ENCODE data around the gene CTU2. TPM values are rescaled to one million over a fixed set of nuclear protein-coding genes. Genes with fewer than 3 reads are reported as not detected.

CTU2 gene
- total and polyA plus RNA-seq, 2 of the 8 experiments (the other 6 are each of a cell fraction or from before 2014, with no cell fraction given), result 32.7 to 42.9 TPM

DNA sequence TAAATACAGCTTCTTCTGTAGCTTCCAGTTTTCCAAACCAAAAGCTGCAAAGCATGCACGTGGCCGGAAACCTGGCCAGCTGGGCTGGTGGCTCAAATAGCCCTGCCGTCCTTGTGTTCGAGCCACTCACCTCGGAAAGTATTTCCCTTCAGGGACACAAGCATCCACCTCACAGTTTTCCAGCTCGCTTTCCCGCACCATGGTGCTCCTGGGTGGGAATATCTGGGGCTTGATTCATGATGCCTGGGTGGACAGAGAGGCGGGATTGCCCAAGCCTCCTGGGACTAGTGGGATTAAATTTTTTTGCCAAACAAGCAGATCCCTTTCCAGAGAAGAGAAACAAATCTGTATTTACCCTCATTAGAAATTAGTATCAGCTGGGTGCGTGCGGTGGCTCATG is 36.3 kb upstream of the CTU2 start:
- Histone ChIP-seq H3K79me1 (ENCODE audit: low read depth, low read length) (no peaks in the 10 kb centered on the region), H3K4me2 (ENCODE audit: insufficient read depth in 1 of 2, low read depth in 2 of 2, low read length in 2 of 2) (no peak overlapping the region), H3K14ac (ENCODE audit: insufficient read length) (no peak overlapping the region), H2BK15ac (ENCODE audit: low read length) (no peak overlapping the region), H3K36me3 (ENCODE audit: control insufficient read depth in 2 of 4, insufficient read depth in 4 of 4, low read length in 3 of 4) (no peaks in the 10 kb centered on the region), H3K4ac (replicated peaks; ENCODE audit: insufficient read length, low read depth, low read length) (no peak overlapping the region), H3K9ac (replicated peaks in 1 of 4; ENCODE audit: extremely low read depth in 1 of 4, low read depth in 3 of 4, low read length in 3 of 4) (no peak overlapping the region), H3K23ac (ENCODE audit: insufficient read length) (no peak overlapping the region), H3K27me3 (replicated peaks in 1 of 4; ENCODE audit: control insufficient read depth in 3 of 4, extremely low read depth in 1 of 4, insufficient read depth in 3 of 4, low read length in 3 of 4) (no peaks in the 10 kb centered on the region), H4K91ac (replicated peaks; ENCODE audit: insufficient read length, low read length) (no peak overlapping the region), H3K56ac (replicated peaks; ENCODE audit: insufficient read length, low read depth, low read length) (no peak overlapping the region), H2BK20ac (ENCODE audit: low read length) (no peak overlapping the region), H3K27ac (ENCODE audit: low read depth, low read length) (no peak overlapping the region), H4K8ac (ENCODE audit: extremely low read depth, insufficient read depth, low read length) (no peak overlapping the region), H4K5ac (ENCODE audit: insufficient read length, low read depth, low read length) (no peak overlapping the region), H2BK5ac (ENCODE audit: low read depth, low read length) (no peak overlapping the region), H3K23me2 (ENCODE audit: low read depth, low read length) (no peaks in the 10 kb centered on the region), H2AK5ac (ENCODE audit: low read depth, low read length) (no peak overlapping the region), H3K79me2 (ENCODE audit: control insufficient read depth in 1 of 2, insufficient read depth in 2 of 2, low read length in 2 of 2) (0 out of 4 replicates have a peak, but pooled peaks cover 0 to 2% of the 10 kb centered on the region in 2 experiments), H2BK12ac (ENCODE audit: low read depth, low read length) (no peak overlapping the region), H3K9me3 (ENCODE audit: insufficient read depth in 2 of 2, low read depth in 1 of 2, low read length in 1 of 2) (no peaks in the 10 kb centered on the region), H3K18ac (ENCODE audit: extremely low read depth, low read length) (no peak overlapping the region), H4K20me1 (replicated peaks in 1 of 2; ENCODE audit: control insufficient read depth in 1 of 2, insufficient read depth in 2 of 2, low read length in 2 of 2) (peaks cover 0 to 2% of the 10 kb centered on the region in 2 experiments), H2BK120ac (replicated peaks; ENCODE audit: low read depth, low read length) (no peak overlapping the region), H3K4me1 (replicated peaks in 1 of 4; ENCODE audit: control insufficient read depth in 3 of 4, insufficient read depth in 4 of 4, low read length in 3 of 4) (peaks cover 0 to 5% (median 3%) of the 10 kb centered on the region in 4 experiments; a peak in 4 of 7 replicates), H2AFZ (ENCODE audit: low read length) (no peak overlapping the region), H3K4me3 (ENCODE audit: extremely low read depth in 1 of 4, insufficient read depth in 2 of 4, low read depth in 3 of 4, low read length in 4 of 4) (no peak overlapping the region)
- WGBS, 2 experiments (ENCODE audit: extremely low coverage in 1 of 2, insufficient coverage in 1 of 2, insufficient read length in 1 of 2, insufficient replicate concordance in 2 of 2, low coverage in 1 of 2, low lambda C conversion rate in 2 of 2, missing lambda C conversion rate in 1 of 2), result 91% methylated on average over 10 of the region's 10 CpGs; no CpG with 5 or more reads in 1 of the 2 experiments
- TF ChIP-seq EGR1 (IDR thresholded peaks at IDR 0.05; ENCODE audit: borderline replicate concordance, low read depth, low read length), result no peak
- TF ChIP-seq YY1 (IDR thresholded peaks at IDR 0.05; ENCODE audit: low read depth, low read length), result no peak
- TF ChIP-seq, protein P1, sequence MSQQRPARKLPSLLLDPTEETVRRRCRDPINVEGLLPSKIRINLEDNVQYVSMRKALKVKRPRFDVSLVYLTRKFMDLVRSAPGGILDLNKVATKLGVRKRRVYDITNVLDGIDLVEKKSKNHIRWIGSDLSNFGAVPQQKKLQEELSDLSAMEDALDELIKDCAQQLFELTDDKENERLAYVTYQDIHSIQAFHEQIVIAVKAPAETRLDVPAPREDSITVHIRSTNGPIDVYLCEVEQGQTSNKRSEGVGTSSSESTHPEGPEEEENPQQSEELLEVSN (IDR thresholded peaks at IDR 0.05), result no peak
- no peak for TF ChIP-seq KDM5A (IDR thresholded peaks at IDR 0.05; ENCODE audit: low read length)
- TF ChIP-seq KDM4A (IDR thresholded peaks at IDR 0.05; ENCODE audit: low read depth, low read length, severe bottlenecking), result no peak
- no peak for TF ChIP-seq PHF8 (conservative IDR thresholded peaks at IDR 0.05; ENCODE audit: low read depth, low read length)
- TF ChIP-seq SRF (IDR thresholded peaks at IDR 0.05; ENCODE audit: low read depth, low read length), result no peak
- no peak for TF ChIP-seq CEBPB (IDR thresholded peaks at IDR 0.05; ENCODE audit: low read depth, low read length)
- TF ChIP-seq SIX5 (IDR thresholded peaks at IDR 0.05; ENCODE audit: low read depth, low read length), result no peak
- no peak for TF ChIP-seq ZNF274 (IDR thresholded peaks at IDR 0.05; ENCODE audit: borderline replicate concordance, extremely low read depth, low read length)
- no peak for TF ChIP-seq CTBP2 (IDR thresholded peaks at IDR 0.05; ENCODE audit: borderline replicate concordance, insufficient read depth, insufficient read length, low read length)
- TF ChIP-seq BACH1 (IDR thresholded peaks at IDR 0.05; ENCODE audit: low read length), result no peak
- TF ChIP-seq BCL11A (IDR thresholded peaks at IDR 0.05; ENCODE audit: low read depth in 2 of 2, low read length in 2 of 2), result no peak
- ChIA-PET POLR2A (ENCODE audit: partially characterized antibody) (interaction anchor here (1.2 to 4.2 kb wide), 2 partner anchors 15 to 31 kb away, joined by 4 to 13 read pairs; partner anchors contain the start of gene IL17C), CTCF (ENCODE audit: partially characterized antibody) (interaction anchor here (3.4 to 9.7 kb wide), 4 partner anchors 11 to 33 kb away, joined by 12 to 87 read pairs (median 35); partner anchors contain the start of gene SNAI3)
- FAIRE-seq (no peak), DNase-seq (ENCODE audit: low read depth in 1 of 2, low spot score in 2 of 2) (no peak)

All from H1 (cell line).